Measurements from ENCODE around the gene UTS2B.

GRCh38 chr3:191362037-191362436 is 31.7 kb upstream of the UTS2B start:
- TF ChIP-seq CTCF (IDR thresholded peaks at IDR 0.05) = no peak
- no peak for TF ChIP-seq POLR2A (IDR thresholded peaks at IDR 0.05)
- TF ChIP-seq POLR2AphosphoS5 (IDR thresholded peaks at IDR 0.05) = no peak
